ENCODE results near the gene OSBPL1A. TPM values are rescaled to one million over a fixed set of nuclear protein-coding genes. Genes with fewer than 3 reads are reported as not detected.

OSBPL1A gene
- total RNA-seq, 6 experiments from 2014 or later, result 6.2 to 16.3 (median 13.7) TPM

DNA sequence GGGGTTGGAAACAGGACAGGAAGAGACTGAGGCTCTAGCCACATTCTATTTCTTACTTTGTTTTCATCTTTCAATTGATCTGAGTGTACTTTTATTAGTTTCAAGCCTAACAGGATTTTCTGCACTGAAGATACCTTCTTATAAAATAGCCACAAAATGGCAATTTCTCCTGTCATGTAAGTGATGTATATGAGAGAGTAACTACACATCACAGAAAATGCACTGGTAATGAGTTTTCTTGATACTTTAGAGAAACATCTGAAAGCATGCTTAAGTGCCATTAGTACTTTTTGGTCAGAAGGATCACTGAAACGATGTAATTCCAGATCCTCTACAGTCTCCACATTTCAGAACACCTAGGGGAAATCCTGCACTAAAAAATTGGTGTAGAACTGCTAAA, 153.9 kb downstream of the OSBPL1A start:
- peaks cover 4% of the 10 kb centered on the region; the same call in 1 of the 2 replicates for H3K36me3 Mint-ChIP-seq (ENCODE audit: low read depth)
- H3K4me1 Mint-ChIP-seq (ENCODE audit: low read depth), result no peaks in the 10 kb centered on the region
- H3K9me3 Mint-ChIP-seq, result no peaks in the 10 kb centered on the region
- TF ChIP-seq, protein P1, sequence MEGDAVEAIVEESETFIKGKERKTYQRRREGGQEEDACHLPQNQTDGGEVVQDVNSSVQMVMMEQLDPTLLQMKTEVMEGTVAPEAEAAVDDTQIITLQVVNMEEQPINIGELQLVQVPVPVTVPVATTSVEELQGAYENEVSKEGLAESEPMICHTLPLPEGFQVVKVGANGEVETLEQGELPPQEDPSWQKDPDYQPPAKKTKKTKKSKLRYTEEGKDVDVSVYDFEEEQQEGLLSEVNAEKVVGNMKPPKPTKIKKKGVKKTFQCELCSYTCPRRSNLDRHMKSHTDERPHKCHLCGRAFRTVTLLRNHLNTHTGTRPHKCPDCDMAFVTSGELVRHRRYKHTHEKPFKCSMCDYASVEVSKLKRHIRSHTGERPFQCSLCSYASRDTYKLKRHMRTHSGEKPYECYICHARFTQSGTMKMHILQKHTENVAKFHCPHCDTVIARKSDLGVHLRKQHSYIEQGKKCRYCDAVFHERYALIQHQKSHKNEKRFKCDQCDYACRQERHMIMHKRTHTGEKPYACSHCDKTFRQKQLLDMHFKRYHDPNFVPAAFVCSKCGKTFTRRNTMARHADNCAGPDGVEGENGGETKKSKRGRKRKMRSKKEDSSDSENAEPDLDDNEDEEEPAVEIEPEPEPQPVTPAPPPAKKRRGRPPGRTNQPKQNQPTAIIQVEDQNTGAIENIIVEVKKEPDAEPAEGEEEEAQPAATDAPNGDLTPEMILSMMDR (IDR thresholded peaks at IDR 0.05), result no peak
- no peak for DNase-seq
- H3K27me3 Mint-ChIP-seq (ENCODE audit: insufficient read depth), result no peaks in the 10 kb centered on the region; the same call in 1 of the 2 replicates
- H3K27ac Mint-ChIP-seq, result no peak overlapping the region
- no peak overlapping the region for H3K4me3 Mint-ChIP-seq

GRCh38 chr18:24239341-24239740, 158.3 kb downstream of the OSBPL1A start:
- no peaks in the 10 kb centered on the region for H3K27me3 Mint-ChIP-seq (ENCODE audit: insufficient read depth)
- no peak overlapping the region for H3K4me3 Mint-ChIP-seq
- no peaks in the 10 kb centered on the region for H3K9me3 Mint-ChIP-seq
- no peaks in the 10 kb centered on the region for H3K36me3 Mint-ChIP-seq (ENCODE audit: low read depth)
- no peak overlapping the region for H3K27ac Mint-ChIP-seq
- no peak for DNase-seq
- no peaks in the 10 kb centered on the region for H3K4me1 Mint-ChIP-seq (ENCODE audit: low read depth)
- TF ChIP-seq, protein P1 (IDR thresholded peaks at IDR 0.05), result no peak

GRCh38 chr18:24238387-24238786, 159.2 kb downstream of the OSBPL1A start:
- H3K27ac Mint-ChIP-seq, result no peak overlapping the region
- H3K4me3 Mint-ChIP-seq, result no peak overlapping the region
- DNase-seq, result no peak
- H3K9me3 Mint-ChIP-seq, result no peaks in the 10 kb centered on the region
- H3K27me3 Mint-ChIP-seq (ENCODE audit: insufficient read depth), result no peaks in the 10 kb centered on the region
- no peaks in the 10 kb centered on the region for H3K36me3 Mint-ChIP-seq (ENCODE audit: low read depth)
- TF ChIP-seq, protein P1 (IDR thresholded peaks at IDR 0.05), result no peak
- H3K4me1 Mint-ChIP-seq (ENCODE audit: low read depth), result no peaks in the 10 kb centered on the region

- Mint-ChIP-seq H3K4me3 (no peak overlapping the region), H3K4me1 (ENCODE audit: low read depth) (peaks cover 13% of the 10 kb centered on the region), H3K9me3 (no peaks in the 10 kb centered on the region), H3K27ac (no peak overlapping the region), H3K36me3 (ENCODE audit: low read depth) (no peaks in the 10 kb centered on the region), H3K27me3 (ENCODE audit: insufficient read depth) (no peaks in the 10 kb centered on the region; the same call in 1 of the 2 replicates)
- TF ChIP-seq, protein P1 (IDR thresholded peaks at IDR 0.05), result no peak
- no peak for DNase-seq
Observed at GRCh38 chr18:24234850-24235418, 162.7 kb downstream of the OSBPL1A start.

DNA sequence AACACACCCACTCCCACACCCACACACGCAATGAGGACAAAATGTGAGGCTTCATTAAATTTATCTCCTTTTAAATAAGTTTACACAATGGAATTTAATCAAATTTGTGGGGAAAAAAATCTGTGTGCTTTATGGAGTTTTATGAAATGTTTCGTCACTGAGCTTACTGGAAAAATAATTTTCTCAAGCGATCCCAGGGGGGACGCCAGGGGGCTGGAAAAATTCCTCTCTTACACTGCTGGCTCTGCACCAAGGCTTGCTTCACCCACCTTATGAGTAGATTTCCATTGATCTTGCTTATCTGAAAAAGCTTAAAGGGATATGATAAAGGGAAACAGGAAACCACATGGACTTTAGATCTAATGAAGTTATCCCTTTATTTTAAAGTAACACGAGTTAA, 163.3 kb downstream of the OSBPL1A start:
- TF ChIP-seq, protein P1 (IDR thresholded peaks at IDR 0.05), result no peak
- no peaks in the 10 kb centered on the region; the same call in 1 of the 2 replicates for H3K27me3 Mint-ChIP-seq (ENCODE audit: insufficient read depth)
- no peaks in the 10 kb centered on the region for H3K36me3 Mint-ChIP-seq (ENCODE audit: low read depth)
- H3K4me1 Mint-ChIP-seq (ENCODE audit: low read depth), result peaks cover 14% of the 10 kb centered on the region
- H3K9me3 Mint-ChIP-seq, result no peaks in the 10 kb centered on the region
- H3K4me3 Mint-ChIP-seq, result no peak overlapping the region
- H3K27ac Mint-ChIP-seq, result no peak overlapping the region
- DNase-seq, result no peak

Data from HFFc6 (cell line).